D341Med (cell line): Measurements from ENCODE around the gene PAK5.

Experiments
- DNase-seq: peaks from one replicate; pipeline ENCODE4 v3.0.0; 2012; ENCODE audit warnings: low spot score

The PAK5 gene

GRCh38 chr20:9493803-9494202 is 345.1 kb downstream of the PAK5 start:
- DNase-seq: no peak

- no peak for DNase-seq
Observed at GRCh38 chr20:9492067-9492466, 346.8 kb downstream of the PAK5 start.

- DNase-seq: no peak
Observed at GRCh38 chr20:9491324-9491723, 347.6 kb downstream of the PAK5 start.

- no peak for DNase-seq
Observed at GRCh38 chr20:9490631-9491030, 348.2 kb downstream of the PAK5 start.

GRCh38 chr20:9490161-9490560 is 348.7 kb downstream of the PAK5 start:
- no peak for DNase-seq

GRCh38 chr20:9488063-9488462 is 350.8 kb downstream of the PAK5 start:
- no peak for DNase-seq
